ENCODE data around the gene AADACL4. TPM values are rescaled to one million over a fixed set of nuclear protein-coding genes. Genes with fewer than 3 reads are reported as not detected.

The AADACL4 gene
- total and polyA plus RNA-seq, 2 of the 8 experiments (the other 6 are each of a cell fraction or from before 2014, with no cell fraction given) = 0.08 TPM; not detected in 1

GRCh38 chr1:12706061-12706460, 62.2 kb downstream of the AADACL4 start:
- Histone ChIP-seq H4K5ac (ENCODE audit: insufficient read length, low read depth, low read length) (no peak overlapping the region), H2BK5ac (ENCODE audit: low read depth, low read length) (no peak overlapping the region), H3K79me1 (ENCODE audit: low read depth, low read length) (no peaks in the 10 kb centered on the region), H3K4me3 (ENCODE audit: extremely low read depth in 1 of 4, insufficient read depth in 2 of 4, low read depth in 3 of 4, low read length in 4 of 4) (no peak overlapping the region), H2BK120ac (replicated peaks; ENCODE audit: low read depth, low read length) (no peak overlapping the region), H3K36me3 (ENCODE audit: control insufficient read depth in 2 of 4, insufficient read depth in 4 of 4, low read length in 3 of 4) (no peaks in the 10 kb centered on the region), H2AFZ (ENCODE audit: low read length) (no peak overlapping the region), H3K79me2 (ENCODE audit: control insufficient read depth in 1 of 2, insufficient read depth in 2 of 2, low read length in 2 of 2) (no peaks in the 10 kb centered on the region), H3K4me2 (ENCODE audit: insufficient read depth in 1 of 2, low read depth in 2 of 2, low read length in 2 of 2) (no peak overlapping the region), H3K27me3 (replicated peaks in 1 of 4; ENCODE audit: control insufficient read depth in 3 of 4, extremely low read depth in 1 of 4, insufficient read depth in 3 of 4, low read length in 3 of 4) (no peaks in the 10 kb centered on the region), H2BK20ac (ENCODE audit: low read length) (no peak overlapping the region), H3K27ac (ENCODE audit: low read depth, low read length) (no peak overlapping the region), H3K4me1 (replicated peaks in 1 of 4; ENCODE audit: control insufficient read depth in 3 of 4, insufficient read depth in 4 of 4, low read length in 3 of 4) (no peaks in the 10 kb centered on the region), H3K23me2 (ENCODE audit: low read depth, low read length) (no peaks in the 10 kb centered on the region), H3K14ac (ENCODE audit: insufficient read length) (no peak overlapping the region), H3K9me3 (ENCODE audit: insufficient read depth in 2 of 2, low read depth in 1 of 2, low read length in 1 of 2) (no peaks in the 10 kb centered on the region), H2BK12ac (ENCODE audit: low read depth, low read length) (no peak overlapping the region), H4K8ac (ENCODE audit: extremely low read depth, insufficient read depth, low read length) (no peak overlapping the region), H2BK15ac (ENCODE audit: low read length) (no peak overlapping the region), H4K20me1 (replicated peaks in 1 of 2; ENCODE audit: control insufficient read depth in 1 of 2, insufficient read depth in 2 of 2, low read length in 2 of 2) (no peaks in the 10 kb centered on the region), H2AK5ac (ENCODE audit: low read depth, low read length) (no peak overlapping the region), H3K56ac (replicated peaks; ENCODE audit: insufficient read length, low read depth, low read length) (no peak overlapping the region), H3K18ac (ENCODE audit: extremely low read depth, low read length) (no peak overlapping the region), H3K4ac (replicated peaks; ENCODE audit: insufficient read length, low read depth, low read length) (no peak overlapping the region), H4K91ac (replicated peaks; ENCODE audit: insufficient read length, low read length) (no peak overlapping the region), H3K9ac (replicated peaks in 1 of 4; ENCODE audit: extremely low read depth in 1 of 4, low read depth in 3 of 4, low read length in 3 of 4) (no peak overlapping the region), H3K23ac (ENCODE audit: insufficient read length) (no peak overlapping the region)
- ChIA-PET CTCF (ENCODE audit: partially characterized antibody) (interaction anchor here (0.9 kb wide), 1 partner anchor 43 kb away, joined by 3 read pairs; no protein-coding TSS in a partner anchor), POLR2A (ENCODE audit: partially characterized antibody) (interaction anchor here (0.8 to 1.1 kb wide), 2 partner anchors 10 to 14 kb away, joined by 3 read pairs; no protein-coding TSS in a partner anchor)
- FAIRE-seq (no peak), DNase-seq (ENCODE audit: low read depth in 1 of 2, low spot score in 2 of 2) (no peak)
- TF ChIP-seq EP300 (IDR thresholded peaks at IDR 0.05; ENCODE audit: borderline replicate concordance in 1 of 2, low read depth in 2 of 2, low read length in 2 of 2) = no peak
- TF ChIP-seq E2F6 (IDR thresholded peaks at IDR 0.05) = no peak
- TF ChIP-seq CEBPB (IDR thresholded peaks at IDR 0.05; ENCODE audit: low read depth, low read length) = no peak
- no peak for TF ChIP-seq SAP30 (IDR thresholded peaks at IDR 0.05; ENCODE audit: insufficient read depth, insufficient replicate concordance, low read length)
- TF ChIP-seq CTCF (IDR thresholded peaks at IDR 0.05; ENCODE audit: control extremely low read depth in 1 of 3, insufficient read depth in 1 of 3, low read depth in 1 of 3, low read length in 3 of 3) = no peak
- TF ChIP-seq FOSL1 (IDR thresholded peaks at IDR 0.05; ENCODE audit: insufficient read depth, low read depth, low read length) = no peak
- no peak for TF ChIP-seq SIX5 (IDR thresholded peaks at IDR 0.05; ENCODE audit: low read depth, low read length)
- no peak for TF ChIP-seq CBX8 (IDR thresholded peaks at IDR 0.05; ENCODE audit: borderline replicate concordance, low read depth, low read length)
- 94% methylated on average over 3 of the region's 3 CpGs; no CpG with 5 or more reads in 1 of the 2 experiments for WGBS, 2 experiments (ENCODE audit: extremely low coverage in 1 of 2, insufficient coverage in 1 of 2, insufficient read length in 1 of 2, insufficient replicate concordance in 2 of 2, low coverage in 1 of 2, low lambda C conversion rate in 2 of 2, missing lambda C conversion rate in 1 of 2)

Data from H1 (cell line).